ENCODE measurements around the gene KIR3DL2.
"Not testable (repeated sequence)": the region's sequence is repeated elsewhere in the genome, so short reads cannot be mapped to it uniquely, and the experiment has no call there.

KIR3DL2 gene

DNA sequence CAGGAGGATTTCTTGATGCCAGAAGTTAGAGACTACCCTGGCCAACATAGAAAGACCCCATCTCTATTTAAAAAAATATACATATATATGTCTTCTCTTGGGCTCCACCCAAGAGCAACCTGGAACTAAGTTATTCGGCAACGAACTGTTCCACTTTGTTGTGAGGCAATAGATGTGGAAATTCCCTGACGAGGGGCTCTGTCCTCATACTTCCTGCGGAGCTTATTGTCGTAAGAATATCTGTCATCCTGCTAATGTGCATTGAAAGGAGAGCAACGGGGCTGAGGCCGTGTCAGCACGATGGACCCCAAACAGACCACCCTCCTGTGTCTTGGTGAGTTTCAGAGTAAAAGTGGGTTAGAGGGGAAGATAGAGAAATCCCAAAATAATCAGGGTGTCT lies 23.7 kb downstream of the KIR3DL2 start, which contains the start of gene FCAR:
TSS of gene FCAR (plus strand) at position 246 of the 400 bp plus-strand sequence. CDS start at position 301, 55 bp downstream.
- no peak for DNase-seq

DNA sequence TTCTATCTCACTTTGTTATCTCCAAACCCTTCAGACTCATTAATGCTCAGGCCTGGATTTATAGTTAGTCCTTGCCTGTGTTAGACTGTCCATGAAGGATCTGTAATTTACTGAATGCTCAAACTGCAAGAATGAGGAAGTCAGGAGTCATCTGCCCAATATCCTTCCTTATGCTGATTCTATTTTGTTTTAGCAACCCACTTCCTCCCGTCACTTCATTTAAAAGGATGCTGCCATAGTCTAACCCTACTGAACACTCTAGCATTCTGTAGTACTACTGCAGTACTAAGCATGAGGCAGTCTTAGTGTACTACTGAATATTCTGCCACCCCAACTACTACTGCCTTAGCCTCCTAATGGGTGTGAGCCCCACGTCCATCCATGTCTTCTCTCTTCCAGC lies 25.3 kb downstream of the KIR3DL2 start:
- no peak for DNase-seq

DNA sequence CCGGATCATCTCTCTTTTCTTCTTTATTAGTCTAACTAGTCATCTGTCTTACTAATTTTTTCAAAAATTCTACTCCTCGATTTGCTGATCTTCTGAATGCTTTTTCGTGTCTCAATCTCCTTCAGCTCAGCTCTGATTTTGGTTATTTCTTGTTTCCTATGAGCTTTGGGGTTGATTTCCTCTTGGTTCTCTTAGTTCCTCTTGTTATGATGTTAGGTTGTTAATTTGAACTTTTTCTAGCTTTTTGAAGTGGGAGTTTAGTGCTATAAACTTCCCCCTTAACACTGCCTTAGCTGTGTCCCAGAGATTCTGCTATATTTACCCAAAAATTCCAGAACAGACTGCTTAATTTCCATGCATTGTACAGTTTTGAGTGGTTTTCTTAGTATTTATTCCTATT lies 27.2 kb downstream of the KIR3DL2 start:
- DNase-seq: no peak

DNA sequence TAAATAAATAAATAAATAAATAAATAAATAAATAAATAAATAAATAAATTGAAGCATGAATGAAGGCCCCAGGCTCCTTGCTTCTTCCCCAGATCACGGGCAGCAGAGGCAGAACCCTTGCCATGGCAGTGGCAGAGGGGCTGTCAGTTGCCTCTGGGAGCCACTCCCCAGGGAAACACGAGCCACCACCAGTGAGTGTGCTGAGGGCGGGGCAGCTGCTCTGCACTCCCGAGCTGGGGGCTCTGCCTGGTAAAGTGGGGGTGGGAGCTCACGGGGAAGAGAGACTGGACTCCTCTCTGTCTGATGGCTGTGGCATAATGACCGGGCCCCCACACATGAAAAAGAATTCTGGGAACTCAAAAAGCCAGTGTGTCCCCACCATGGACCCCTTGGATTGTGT lies 31.6 kb downstream of the KIR3DL2 start:
- no peak for DNase-seq

DNA sequence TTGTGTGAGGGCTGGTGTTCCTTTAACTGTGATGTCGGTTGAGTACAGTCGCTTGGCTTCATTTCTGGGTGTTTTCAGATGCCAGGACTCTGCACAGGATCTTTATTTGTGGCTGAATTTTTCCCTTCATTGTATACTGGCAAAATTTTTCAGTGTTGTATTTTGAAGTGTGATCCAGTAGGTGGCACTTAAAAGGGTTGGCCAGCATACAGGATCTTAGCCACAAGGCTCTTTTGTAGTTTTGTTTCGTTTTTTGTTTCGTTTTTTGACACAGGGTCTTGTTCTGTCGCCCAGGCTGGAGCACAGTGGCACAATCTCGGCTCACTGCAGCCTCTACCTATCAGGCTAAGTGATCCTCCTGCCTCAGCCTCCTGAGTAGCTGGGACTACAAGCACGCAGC lies 32.5 kb downstream of the KIR3DL2 start:
- no peak for DNase-seq

DNA sequence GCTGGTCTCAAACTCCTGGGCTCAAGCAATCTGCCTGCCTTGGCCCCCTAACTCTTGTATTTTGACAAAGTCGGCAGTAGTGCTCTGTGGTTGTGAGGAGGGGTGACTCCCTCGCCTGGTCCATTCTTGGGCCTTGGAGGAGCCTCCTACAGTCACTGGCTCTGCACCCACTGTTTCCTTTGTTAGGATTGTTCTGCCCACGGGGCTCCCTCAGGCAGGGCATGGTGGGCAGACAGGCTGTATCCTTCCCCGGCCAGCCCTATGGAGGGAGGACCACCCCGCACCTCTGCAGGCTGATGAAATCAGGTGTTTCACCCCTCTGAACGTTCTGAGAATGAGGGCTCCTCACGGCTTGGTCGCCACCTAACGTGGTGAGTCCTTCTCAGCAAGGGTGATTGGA lies 33.0 kb downstream of the KIR3DL2 start:
- no peak for DNase-seq

DNA sequence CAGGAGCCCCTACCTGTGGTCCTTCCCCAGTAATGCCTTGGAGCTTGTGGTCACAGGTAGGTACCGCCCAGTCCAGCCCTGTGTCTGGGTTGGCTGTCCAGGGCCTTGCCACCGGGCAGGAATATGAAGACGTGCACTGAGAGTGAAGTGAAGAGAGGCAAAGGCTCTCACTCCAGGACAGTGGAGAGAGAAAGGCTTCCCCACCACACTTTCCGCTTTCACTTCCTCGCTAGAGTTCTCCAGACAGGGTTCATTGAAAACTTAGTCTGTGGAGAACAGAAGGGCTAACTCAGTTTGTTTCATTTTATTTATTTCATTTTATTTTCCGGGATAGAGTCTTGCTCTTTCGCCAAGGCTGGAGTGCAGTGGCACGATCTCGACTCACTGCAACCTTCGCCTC lies 38.0 kb downstream of the KIR3DL2 start:
- no peak for DNase-seq

DNA sequence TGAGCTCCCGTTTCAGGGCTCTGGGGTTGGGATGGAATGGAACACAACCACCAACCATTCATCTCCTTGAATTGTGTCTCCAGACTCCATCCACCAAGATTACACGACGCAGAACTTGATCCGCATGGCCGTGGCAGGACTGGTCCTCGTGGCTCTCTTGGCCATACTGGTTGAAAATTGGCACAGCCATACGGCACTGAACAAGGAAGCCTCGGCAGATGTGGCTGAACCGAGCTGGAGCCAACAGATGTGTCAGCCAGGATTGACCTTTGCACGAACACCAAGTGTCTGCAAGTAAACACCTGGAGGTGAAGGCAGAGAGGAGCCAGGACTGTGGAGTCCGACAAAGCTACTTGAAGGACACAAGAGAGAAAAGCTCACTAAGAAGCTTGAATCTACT lies 39.3 kb downstream of the KIR3DL2 start:
- DNase-seq: no peak

DNA sequence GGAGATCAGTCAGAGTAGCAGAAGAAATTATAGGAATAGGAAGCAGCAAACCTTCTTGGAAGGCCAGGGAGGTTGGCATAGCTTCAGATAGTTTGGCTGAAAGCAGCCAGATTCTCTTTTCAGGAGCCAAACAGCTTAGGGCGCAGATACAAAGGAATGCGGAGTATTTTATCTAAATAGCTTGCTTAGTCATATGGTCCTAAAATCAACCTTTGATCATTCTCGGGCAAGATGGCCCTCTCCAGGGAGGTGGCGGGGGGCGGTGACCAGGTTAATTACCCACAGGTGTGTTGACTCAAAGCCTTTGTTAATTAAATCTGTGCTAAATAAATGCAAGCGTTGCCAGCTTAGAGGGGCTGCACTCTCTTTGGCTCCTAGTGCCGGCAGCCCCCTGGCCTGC lies 43.2 kb downstream of the KIR3DL2 start:
- DNase-seq: no peak

DNA sequence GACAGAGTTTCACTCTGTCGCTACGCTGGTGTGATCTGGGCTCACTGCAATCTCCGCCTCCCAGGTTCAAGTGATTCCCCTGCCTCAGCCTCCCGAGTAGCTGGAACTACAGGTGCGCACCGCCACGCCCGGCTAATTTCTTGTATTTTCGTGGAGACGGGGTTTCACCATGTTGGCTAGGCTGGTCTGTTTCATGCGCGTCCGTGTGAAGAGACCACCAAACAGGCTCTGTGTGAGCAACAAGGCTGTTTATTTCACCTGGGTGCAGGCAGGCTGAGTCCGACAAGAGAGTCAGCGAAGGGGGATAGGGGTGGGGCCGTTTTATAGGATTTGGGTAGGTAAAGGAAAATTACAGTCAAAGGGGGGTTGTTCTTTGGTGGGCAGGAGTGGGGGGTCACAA lies 43.9 kb downstream of the KIR3DL2 start:
- not testable (repeated sequence) for DNase-seq

DNA sequence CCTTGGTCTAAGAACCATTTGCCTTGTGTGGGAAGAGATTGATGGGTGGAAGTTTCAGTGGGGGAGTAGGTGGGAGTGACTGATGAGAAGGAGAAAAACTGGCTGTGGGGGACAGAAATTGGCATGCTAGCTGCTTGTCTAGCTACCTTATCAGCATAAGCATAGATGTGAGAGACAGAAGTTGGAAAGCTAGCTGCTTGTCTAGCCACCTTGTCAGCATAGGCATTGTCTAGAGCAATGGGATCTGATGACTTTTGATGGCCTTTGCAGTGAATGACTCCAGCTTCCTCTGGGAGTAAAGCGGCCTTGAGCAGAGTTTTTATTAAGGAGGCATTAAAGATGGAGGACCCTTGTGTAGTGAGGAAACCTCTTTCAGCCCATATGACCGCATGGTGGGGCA lies 45.8 kb downstream of the KIR3DL2 start:
- DNase-seq: no peak

DNA sequence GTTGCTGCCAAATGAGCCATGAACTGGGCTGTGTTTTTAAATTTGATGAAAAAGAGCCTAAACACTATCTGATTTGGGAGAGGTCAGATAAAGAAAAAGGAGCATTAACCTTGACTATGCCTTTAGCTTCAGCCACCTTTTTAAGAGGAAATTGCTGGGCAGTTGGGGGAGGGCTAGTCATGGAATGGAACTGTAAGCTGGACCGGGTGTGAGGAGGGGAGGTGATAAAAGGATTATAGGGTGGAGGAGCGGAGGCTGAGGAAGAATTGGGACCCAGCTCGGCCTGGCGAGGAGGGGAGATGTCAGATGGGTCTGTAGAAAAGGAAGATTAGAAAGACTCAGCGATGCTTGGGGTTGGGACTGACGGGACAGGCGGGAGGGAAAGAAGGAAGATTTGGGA lies 48.4 kb downstream of the KIR3DL2 start:
- DNase-seq: not testable (repeated sequence)

DNA sequence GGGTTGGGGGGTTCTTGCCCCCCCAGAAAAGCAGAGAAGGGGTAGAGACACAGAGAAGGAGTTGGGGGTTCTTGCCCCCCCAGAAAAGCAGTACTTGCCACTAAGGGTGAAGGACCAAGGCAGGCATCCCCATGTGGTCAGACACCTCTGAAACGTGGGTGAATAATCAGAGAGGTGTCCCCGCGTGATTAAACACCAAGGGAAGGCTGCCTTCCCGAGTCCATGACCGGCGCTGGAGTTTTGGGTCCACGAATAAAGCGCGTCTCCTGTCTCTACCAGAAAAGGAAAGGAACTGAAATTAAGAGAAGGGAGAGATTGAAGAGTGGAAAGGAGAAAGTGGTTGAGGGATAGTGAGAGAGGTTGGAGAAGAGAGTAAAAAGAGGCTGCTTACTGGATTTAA lies 49.4 kb downstream of the KIR3DL2 start:
- DNase-seq: not testable (repeated sequence)

DNA sequence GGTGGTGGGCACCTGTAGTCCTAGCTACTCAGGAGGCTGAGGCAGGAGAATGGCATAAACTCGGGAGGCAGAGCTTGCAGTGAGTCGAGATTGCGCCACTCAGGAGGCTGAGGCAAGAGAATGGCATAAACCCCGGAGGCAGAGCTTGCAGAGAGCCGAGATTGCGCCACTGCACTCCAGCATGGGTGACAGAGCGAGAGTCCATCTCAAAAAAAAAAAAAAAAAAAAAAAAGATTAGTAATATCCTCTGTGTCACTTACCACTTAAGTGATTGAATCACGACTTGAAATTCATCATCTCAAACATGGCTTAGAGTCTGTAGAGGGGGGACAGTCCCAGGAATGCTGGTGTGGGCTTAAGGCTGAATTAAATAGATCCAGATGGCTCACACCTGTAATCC lies 50.9 kb downstream of the KIR3DL2 start:
- DNase-seq: not testable (repeated sequence)

DNA sequence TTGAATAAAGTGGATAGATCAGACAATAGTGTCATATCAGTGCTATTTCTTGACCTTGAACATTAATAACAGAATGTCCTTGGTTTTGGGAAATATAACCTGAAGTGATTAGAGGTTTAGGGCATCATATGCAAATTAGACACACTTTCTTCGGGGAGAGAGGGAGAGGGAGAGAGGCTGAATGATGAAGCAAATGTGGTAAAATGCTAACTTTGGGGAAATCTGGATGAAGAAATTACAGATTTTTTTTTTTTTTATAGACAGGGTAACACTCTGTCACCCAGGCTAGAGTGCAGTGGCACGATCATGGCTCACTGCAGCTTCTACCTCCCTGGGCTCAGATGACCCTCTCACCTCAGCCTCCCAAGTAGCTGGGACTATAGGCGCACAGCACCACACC lies 51.8 kb downstream of the KIR3DL2 start:
- DNase-seq: no peak

DNA sequence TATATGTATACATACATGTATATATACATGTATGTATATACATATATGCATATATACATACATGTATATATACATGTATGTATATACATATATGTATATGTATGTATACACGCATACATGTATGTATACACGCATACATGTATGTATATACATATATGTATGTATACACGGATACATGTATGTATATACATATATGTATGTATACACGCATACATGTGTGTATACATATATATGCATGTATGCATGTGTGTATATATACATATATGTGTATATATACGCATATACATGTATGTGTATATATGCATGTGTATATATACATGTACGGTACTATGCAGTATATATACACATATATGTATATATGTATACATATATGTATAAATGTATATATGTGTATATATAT lies 53.1 kb downstream of the KIR3DL2 start:
- no peak for DNase-seq

DNA sequence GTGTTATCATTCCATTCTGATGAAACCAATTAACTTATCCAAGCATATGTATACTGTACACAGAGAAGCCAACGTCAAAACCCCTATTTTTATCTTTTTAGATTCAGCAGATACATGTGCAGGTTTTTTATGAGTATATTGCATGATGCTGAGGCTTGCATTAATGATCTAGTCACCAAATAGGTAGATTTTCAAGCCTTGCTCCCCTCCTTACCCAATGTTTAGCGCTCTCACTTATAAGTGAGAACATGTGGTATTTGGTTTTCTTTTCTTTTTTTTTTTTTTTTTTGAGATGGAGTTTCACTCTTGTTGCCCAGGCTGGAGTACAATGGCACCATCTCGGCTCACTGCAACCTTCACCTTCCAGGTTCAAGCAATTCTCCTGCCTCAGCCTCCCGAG lies 54.0 kb downstream of the KIR3DL2 start:
- not testable (repeated sequence) for DNase-seq

DNA sequence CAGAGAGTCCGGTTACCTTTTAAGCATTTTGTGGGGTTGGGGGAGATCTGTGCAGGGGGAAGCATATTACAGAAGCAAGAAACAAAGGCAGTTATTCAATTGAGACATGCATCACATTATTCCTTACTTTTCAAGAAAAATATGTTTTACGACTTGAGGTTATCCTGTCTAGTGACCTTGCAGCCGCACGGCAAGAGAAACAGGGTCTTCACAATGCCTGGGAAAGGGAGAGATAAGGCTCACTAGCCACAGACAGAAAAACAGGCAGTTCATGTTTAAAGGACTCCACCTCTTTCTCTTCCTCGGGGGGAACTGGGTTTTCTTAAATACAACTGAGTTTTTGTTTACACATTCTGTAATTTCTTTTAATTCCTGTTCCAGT lies 55.2 kb downstream of the KIR3DL2 start:
- DNase-seq: no peak

DNA sequence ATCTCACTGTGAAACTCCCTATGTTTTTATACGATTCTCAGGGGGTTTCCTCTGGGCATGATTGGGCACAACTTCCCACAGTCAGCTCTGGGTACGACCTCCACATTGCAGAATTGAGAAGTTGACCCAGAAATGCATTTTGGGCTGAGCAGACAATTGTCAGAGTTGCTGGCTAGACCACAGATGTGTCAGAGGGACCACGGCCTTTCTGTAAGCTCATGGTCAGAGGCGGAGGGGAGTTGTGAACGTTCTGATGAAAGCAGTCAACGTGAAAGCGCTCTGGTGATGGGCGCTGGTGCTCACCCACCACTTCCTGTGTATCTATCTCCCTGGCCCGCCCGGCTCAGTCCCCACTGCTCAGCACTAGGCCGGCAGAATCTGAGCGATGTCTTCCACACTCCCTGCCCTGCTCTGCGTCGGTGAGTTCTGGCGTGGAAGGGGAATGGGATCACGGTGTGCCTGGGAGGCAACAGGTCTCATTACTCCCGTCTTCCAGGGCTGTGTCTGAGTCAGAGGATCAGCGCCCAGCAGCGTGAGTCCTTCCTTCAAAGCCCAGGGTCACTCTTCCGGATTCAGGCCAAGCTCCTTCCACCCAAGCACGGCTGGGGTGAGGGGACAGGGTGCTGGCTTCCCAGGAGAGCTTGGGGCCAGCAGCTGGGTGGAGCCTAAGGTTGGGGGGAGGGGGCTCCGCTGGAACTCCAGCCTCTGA lies 55.7 kb downstream of the KIR3DL2 start, which contains the start of gene NCR1:
TSS of gene NCR1 (plus strand) at position 346 of the 709 bp plus-strand sequence. CDS start at position 386, 40 bp downstream.
- DNase-seq: no peak

DNA sequence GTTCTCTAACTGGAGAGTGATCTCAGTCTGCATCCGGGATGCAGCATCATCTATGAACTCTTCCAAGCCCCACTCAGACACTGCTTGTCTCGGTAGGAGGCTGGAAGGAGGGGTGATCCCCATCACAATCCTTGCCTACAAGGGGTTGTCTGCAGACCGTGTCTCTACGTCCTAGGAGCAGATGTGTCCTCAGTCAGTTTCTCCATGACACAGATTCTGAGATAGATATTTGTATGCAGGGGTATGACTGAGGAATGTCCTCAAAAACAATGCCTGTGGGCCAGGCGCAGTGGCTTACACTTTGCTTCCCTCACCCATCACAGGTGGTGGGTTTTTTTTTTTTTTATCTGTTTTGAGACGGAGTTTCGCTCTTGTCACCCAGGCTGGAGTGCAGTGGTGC lies 56.6 kb downstream of the KIR3DL2 start:
- no peak for DNase-seq

DNA sequence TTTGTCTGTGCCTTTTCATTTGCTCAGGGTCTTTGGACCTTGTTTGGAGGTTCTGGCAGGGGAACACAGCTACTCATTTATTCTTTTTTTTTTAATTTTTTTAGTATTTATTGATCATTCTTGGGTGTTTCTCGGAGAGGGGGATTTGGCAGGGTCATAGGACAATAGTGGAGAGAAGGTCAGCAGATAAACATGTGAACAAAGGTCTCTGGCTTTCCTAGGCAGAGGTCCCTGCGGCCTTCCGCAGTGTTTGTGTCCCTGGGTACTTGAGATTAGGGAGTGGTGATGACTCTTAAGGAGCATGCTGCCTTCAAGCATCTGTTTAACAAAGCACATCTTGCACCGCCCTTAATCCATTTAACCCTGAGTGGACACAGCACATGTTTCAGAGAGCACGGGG lies 57.7 kb downstream of the KIR3DL2 start:
- not testable (repeated sequence) for DNase-seq

Measured in activated T-cell treated with anti-CD3 and anti-CD28 coated beads for 4 hours (primary cell).